Neural cell (in vitro differentiated cells): ENCODE data around the gene SLC4A5. TPM values are rescaled to one million over a fixed set of nuclear protein-coding genes. Genes with fewer than 3 reads are reported as not detected.

Experiments used
- H2AFZ ChIP-seq: fragments of 200-600, 300-800 bp; sonication (generic), shearing (Covaris generic); 2 replicates; pipeline ENCODE4 v1.6.0; 2014; ENCODE audit warnings: low read depth, mild to moderate bottlenecking, antibody characterized with exemption, low read length, moderate library complexity
- H3F3A ChIP-seq: fragments of 200-600 bp; shearing (Covaris generic); 2 replicates; pipeline ENCODE4 v1.6.1; 2016; ENCODE audit warnings: mild to moderate bottlenecking, moderate library complexity, mixed read lengths, antibody characterized with exemption, low read length; ENCODE audit not compliant: insufficient read depth, poor library complexity, severe bottlenecking
- H3K27ac ChIP-seq: fragments of 200-600, 300-800 bp; sonication (generic), shearing (Covaris generic); 2 replicates; pipeline ENCODE4 v1.5.1; 2014; ENCODE audit warnings: mild to moderate bottlenecking, low read length, moderate library complexity
- H3K27me3 ChIP-seq: fragments of 300-800, 200-600 bp; sonication (generic), shearing (Covaris generic); 2 replicates; pipeline ENCODE4 v1.6.0; 2014; ENCODE audit warnings: mild to moderate bottlenecking, low read depth, low read length, moderate library complexity; ENCODE audit not compliant: insufficient read depth
- H3K36me3 ChIP-seq: fragments of 300-800, 200-600 bp; sonication (generic), shearing (Covaris generic); 2 replicates; pipeline ENCODE4 v1.5.1; 2014; ENCODE audit warnings: mild to moderate bottlenecking, antibody characterized with exemption, low read length, moderate library complexity; ENCODE audit not compliant: insufficient read depth
- H3K4me2 ChIP-seq: fragments of 300-800, 200-600 bp; sonication (generic), shearing (Covaris generic); 2 replicates; pipeline ENCODE4 v1.6.0; 2014; ENCODE audit warnings: mild to moderate bottlenecking, low read length
- H3K4me3 ChIP-seq: fragments of 300-800, 200-600 bp; sonication (generic), shearing (Covaris generic); 2 replicates; pipeline ENCODE4 v1.5.1; 2014; ENCODE audit warnings: mild to moderate bottlenecking, low read length, moderate library complexity
- H3K79me2 ChIP-seq: fragments of 200-600 bp; shearing (Covaris generic); replicated peaks from 2 replicates; pipeline ENCODE4 v1.6.0; 2014; ENCODE audit warnings: mild to moderate bottlenecking, low read length, moderate library complexity; ENCODE audit not compliant: insufficient read depth
- H3K9ac ChIP-seq: fragments of 300-800, 200-600 bp; sonication (generic), shearing (Covaris generic); 2 replicates; pipeline ENCODE4 v1.6.1; 2016; ENCODE audit warnings: mild to moderate bottlenecking, low read length, mixed read lengths
- H3K9me2 ChIP-seq: fragments of 200-600 bp; shearing (Covaris generic); 2 replicates; pipeline ENCODE4 v1.6.1; 2016; ENCODE audit warnings: mild to moderate bottlenecking, low read length, mixed read lengths; ENCODE audit not compliant: insufficient read depth
- H3K9me3 ChIP-seq: fragments of 200-600, 300-800 bp; sonication (generic), shearing (Covaris generic); 2 replicates; pipeline ENCODE4 v1.6.1; 2016; ENCODE audit warnings: mild to moderate bottlenecking, mixed run types, low read length, moderate library complexity, mixed read lengths
- H4K20me1 ChIP-seq: fragments of 200-600 bp; shearing (Covaris generic); 2 replicates; pipeline ENCODE4 v1.6.1; 2016; ENCODE audit warnings: mild to moderate bottlenecking, mixed run types; ENCODE audit not compliant: insufficient read depth
- EP300 ChIP-seq: fragments of 450-650 bp; conservative IDR thresholded peaks from 2 replicates; pipeline ENCODE4 v1.6.1; 2014; ENCODE audit warnings: antibody characterized with exemption, mild to moderate bottlenecking, moderate library complexity; ENCODE audit not compliant: poor library complexity, severe bottlenecking
- EZH2 ChIP-seq: fragments of 200-600, 300-800 bp; shearing (Covaris generic), sonication (generic); IDR thresholded peaks from 2 replicates; pipeline ENCODE4 v1.6.1; 2014; ENCODE audit warnings: antibody characterized with exemption, low read length, borderline replicate concordance, mild to moderate bottlenecking; ENCODE audit not compliant: insufficient read depth, poor library complexity, severe bottlenecking
- MXI1 ChIP-seq: fragments of 450-650 bp; conservative IDR thresholded peaks from 2 replicates; pipeline ENCODE4 v1.6.1; 2014; ENCODE audit warnings: antibody characterized with exemption, mild to moderate bottlenecking; ENCODE audit not compliant: poor library complexity, severe bottlenecking
- POLR2AphosphoS5 ChIP-seq: IDR thresholded peaks from 2 replicates; pipeline ENCODE4 v1.6.1; 2012
- RAD21 ChIP-seq: fragments of 450-650 bp; conservative IDR thresholded peaks from 2 replicates; pipeline ENCODE4 v1.6.1; 2014; ENCODE audit warnings: antibody characterized with exemption, mild to moderate bottlenecking, moderate library complexity
- SMC3 ChIP-seq: fragments of 450-650 bp; conservative IDR thresholded peaks from 2 replicates; pipeline ENCODE4 v1.6.1; 2014; ENCODE audit warnings: antibody characterized with exemption, mild to moderate bottlenecking, moderate library complexity; ENCODE audit not compliant: poor library complexity
- TAF1 ChIP-seq: IDR thresholded peaks from 2 replicates; pipeline ENCODE4 v1.6.1; 2012; ENCODE audit warnings: low read depth
- polyA plus RNA-seq: library from polyadenylated mRNA; depleted of rRNA; stranded (reverse); fragments of >200 nt; gene quantifications from 2 replicates; pipeline ENCODE4 v1.2.3, GENCODE V29; 2014
- TF ChIP-seq, protein P1 (sequence below): IDR thresholded peaks from 2 replicates; pipeline ENCODE4 v1.6.1; 2012; ENCODE audit warnings: borderline replicate concordance
- TF ChIP-seq, protein P2 (sequence below): fragments of 450-650 bp; IDR thresholded peaks from 2 replicates; pipeline ENCODE4 v1.5.1; 2014; ENCODE audit warnings: antibody characterized with exemption, mild to moderate bottlenecking, moderate library complexity; ENCODE audit not compliant: poor library complexity, severe bottlenecking

Gene SLC4A5
- polyA plus RNA-seq, 1 donor from 2014 or later = 3.9 TPM

DNA sequence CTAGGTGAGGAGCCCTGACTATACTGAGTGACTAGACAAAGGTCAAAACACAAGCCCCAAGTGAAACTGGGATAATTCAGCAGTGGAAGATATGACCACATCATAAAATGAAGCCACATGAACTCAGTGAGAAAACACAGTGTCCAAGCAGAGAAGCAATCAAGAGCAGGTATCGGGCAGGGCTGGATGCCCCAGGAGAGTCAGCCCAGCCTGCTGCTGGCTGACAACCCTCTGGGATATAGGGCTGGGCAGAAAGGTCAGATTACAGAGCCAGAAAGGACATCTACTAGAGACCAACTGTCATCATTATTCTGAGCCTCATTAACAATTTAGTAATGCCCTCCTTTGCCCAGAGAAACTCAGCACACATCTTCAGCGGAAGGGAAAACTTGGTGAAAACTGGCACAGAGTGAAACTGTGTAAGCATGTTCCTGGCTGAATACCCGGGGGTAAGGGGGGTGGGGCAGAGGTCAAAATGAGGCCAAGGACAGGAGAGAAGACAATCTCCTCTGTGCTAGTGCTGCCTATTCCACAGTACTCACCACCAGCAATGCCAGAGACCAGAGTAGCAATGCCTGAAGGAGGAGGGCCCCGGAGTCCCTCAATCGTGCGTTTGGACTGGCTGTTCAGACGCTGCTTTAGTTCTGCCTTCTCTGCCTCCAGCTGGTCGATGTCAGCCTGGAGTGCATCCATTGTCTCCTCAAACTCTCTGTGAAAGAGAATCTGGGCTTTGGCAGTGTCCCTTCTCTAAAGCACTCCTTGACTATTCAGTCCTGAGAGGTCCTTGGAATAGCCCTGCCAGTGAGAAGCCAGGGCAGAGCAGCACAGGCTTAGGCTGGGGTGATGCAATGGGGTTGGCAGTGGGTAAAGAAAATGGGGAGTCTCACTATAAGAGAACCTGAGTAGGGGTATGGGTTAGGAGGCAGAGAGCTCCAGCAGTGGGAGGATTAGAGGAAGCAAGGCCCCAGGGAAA is 21.6 kb upstream of the SLC4A5 start:
- no peaks in the 10 kb centered on the region for H3K9me2 ChIP-seq
- H3K4me3 ChIP-seq = no peak overlapping the region
- H3F3A ChIP-seq = no peaks in the 10 kb centered on the region
- no peak overlapping the region for H3K4me2 ChIP-seq
- no peak overlapping the region for H3K27ac ChIP-seq
- peaks cover 14% of the 10 kb centered on the region for H3K36me3 ChIP-seq
- TF ChIP-seq, protein P1, sequence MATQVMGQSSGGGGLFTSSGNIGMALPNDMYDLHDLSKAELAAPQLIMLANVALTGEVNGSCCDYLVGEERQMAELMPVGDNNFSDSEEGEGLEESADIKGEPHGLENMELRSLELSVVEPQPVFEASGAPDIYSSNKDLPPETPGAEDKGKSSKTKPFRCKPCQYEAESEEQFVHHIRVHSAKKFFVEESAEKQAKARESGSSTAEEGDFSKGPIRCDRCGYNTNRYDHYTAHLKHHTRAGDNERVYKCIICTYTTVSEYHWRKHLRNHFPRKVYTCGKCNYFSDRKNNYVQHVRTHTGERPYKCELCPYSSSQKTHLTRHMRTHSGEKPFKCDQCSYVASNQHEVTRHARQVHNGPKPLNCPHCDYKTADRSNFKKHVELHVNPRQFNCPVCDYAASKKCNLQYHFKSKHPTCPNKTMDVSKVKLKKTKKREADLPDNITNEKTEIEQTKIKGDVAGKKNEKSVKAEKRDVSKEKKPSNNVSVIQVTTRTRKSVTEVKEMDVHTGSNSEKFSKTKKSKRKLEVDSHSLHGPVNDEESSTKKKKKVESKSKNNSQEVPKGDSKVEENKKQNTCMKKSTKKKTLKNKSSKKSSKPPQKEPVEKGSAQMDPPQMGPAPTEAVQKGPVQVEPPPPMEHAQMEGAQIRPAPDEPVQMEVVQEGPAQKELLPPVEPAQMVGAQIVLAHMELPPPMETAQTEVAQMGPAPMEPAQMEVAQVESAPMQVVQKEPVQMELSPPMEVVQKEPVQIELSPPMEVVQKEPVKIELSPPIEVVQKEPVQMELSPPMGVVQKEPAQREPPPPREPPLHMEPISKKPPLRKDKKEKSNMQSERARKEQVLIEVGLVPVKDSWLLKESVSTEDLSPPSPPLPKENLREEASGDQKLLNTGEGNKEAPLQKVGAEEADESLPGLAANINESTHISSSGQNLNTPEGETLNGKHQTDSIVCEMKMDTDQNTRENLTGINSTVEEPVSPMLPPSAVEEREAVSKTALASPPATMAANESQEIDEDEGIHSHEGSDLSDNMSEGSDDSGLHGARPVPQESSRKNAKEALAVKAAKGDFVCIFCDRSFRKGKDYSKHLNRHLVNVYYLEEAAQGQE = no peak
- TF ChIP-seq EP300 = no peak
- TF ChIP-seq RAD21 = no peak
- no peak for TF ChIP-seq SMC3
- no peak for TF ChIP-seq MXI1
- no peak for TF ChIP-seq POLR2AphosphoS5
- no peak for TF ChIP-seq TAF1
- TF ChIP-seq, protein P2, sequence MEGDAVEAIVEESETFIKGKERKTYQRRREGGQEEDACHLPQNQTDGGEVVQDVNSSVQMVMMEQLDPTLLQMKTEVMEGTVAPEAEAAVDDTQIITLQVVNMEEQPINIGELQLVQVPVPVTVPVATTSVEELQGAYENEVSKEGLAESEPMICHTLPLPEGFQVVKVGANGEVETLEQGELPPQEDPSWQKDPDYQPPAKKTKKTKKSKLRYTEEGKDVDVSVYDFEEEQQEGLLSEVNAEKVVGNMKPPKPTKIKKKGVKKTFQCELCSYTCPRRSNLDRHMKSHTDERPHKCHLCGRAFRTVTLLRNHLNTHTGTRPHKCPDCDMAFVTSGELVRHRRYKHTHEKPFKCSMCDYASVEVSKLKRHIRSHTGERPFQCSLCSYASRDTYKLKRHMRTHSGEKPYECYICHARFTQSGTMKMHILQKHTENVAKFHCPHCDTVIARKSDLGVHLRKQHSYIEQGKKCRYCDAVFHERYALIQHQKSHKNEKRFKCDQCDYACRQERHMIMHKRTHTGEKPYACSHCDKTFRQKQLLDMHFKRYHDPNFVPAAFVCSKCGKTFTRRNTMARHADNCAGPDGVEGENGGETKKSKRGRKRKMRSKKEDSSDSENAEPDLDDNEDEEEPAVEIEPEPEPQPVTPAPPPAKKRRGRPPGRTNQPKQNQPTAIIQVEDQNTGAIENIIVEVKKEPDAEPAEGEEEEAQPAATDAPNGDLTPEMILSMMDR = no peak
- no peak for TF ChIP-seq EZH2
- no peaks in the 10 kb centered on the region for H3K9me3 ChIP-seq
- H3K79me2 ChIP-seq = no peaks in the 10 kb centered on the region
- peaks cover 3% of the 10 kb centered on the region for H4K20me1 ChIP-seq
- H3K27me3 ChIP-seq = no peaks in the 10 kb centered on the region
- no peak overlapping the region for H2AFZ ChIP-seq
- H3K9ac ChIP-seq = no peak overlapping the region

DNA sequence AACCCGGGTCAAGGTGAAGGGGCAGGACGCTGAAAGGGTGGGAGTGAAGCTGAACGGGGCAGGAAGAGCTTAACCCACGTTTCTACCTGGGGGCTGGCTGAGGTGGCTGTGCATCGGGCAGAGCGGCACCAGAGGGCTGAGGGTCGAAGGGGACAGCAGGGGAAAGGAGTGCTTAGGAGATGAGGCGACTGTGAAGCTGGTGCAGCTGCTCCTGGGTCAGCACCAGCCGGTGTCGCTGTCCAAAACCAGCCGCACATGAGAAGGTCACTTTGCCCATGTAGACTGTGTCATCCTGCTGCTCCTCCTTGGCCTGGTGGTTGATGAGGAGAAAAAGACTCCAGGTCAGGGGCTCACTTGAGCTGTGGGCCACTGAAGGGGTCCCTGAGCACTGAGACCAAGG is 18.1 kb upstream of the SLC4A5 start:
- Histone ChIP-seq H3F3A (no peaks in the 10 kb centered on the region), H3K9me2 (no peaks in the 10 kb centered on the region), H2AFZ (no peak overlapping the region), H3K27me3 (no peaks in the 10 kb centered on the region), H3K4me2 (no peak overlapping the region), H3K79me2 (no peaks in the 10 kb centered on the region), H3K36me3 (peaks cover 8% of the 10 kb centered on the region), H4K20me1 (peaks cover 3% of the 10 kb centered on the region), H3K4me3 (no peak overlapping the region), H3K9ac (no peak overlapping the region), H3K9me3 (no peaks in the 10 kb centered on the region), H3K27ac (no peak overlapping the region)
- TF ChIP-seq TAF1 = no peak
- no peak for TF ChIP-seq EZH2
- no peak for TF ChIP-seq EP300
- no peak for TF ChIP-seq SMC3
- no peak for TF ChIP-seq POLR2AphosphoS5
- no peak for TF ChIP-seq MXI1
- no peak for TF ChIP-seq RAD21
